GM11168 (cell line): Measurements from ENCODE around the gene ASCC1.

Experiments
- in situ Hi-C: fragments of 300-500 bp; cut with MboI; formaldehyde crosslinking; loops from one replicate; pipeline ENCODE4 v1.12.0; 2022; ENCODE audit warnings: low sequenced_read_pairs; ENCODE audit not compliant: unreplicated experiment

The ASCC1 gene

GRCh38 chr10:72075376-72076115 is 140.5 kb downstream of the ASCC1 start:
- in situ Hi-C loops: no loop called here

- in situ Hi-C loops: no loop called here
Measured at GRCh38 chr10:72074574-72075375, 141.3 kb downstream of the ASCC1 start.

- in situ Hi-C loops: no loop called here
Measured at GRCh38 chr10:72073708-72074573, 142.1 kb downstream of the ASCC1 start.

GRCh38 chr10:72072639-72073038 is 143.4 kb downstream of the ASCC1 start:
- in situ Hi-C loops: no loop called here

- in situ Hi-C loops: no loop called here
Measured at GRCh38 chr10:72072046-72072445, 144.0 kb downstream of the ASCC1 start.

- in situ Hi-C loops: no loop called here
Measured at GRCh38 chr10:72069751-72070526, 146.1 kb downstream of the ASCC1 start.

- in situ Hi-C loops: no loop called here
Measured at GRCh38 chr10:72068901-72069446, 147.1 kb downstream of the ASCC1 start.

- in situ Hi-C loops: no loop called here
Measured at GRCh38 chr10:72068126-72068765, 147.8 kb downstream of the ASCC1 start.

- in situ Hi-C loops: no loop called here
Measured at GRCh38 chr10:72067463-72068125, 148.5 kb downstream of the ASCC1 start.

- in situ Hi-C loops: no loop called here
Measured at GRCh38 chr10:72066318-72067284, 149.5 kb downstream of the ASCC1 start.

GRCh38 chr10:72065439-72066025 is 150.5 kb downstream of the ASCC1 start:
- in situ Hi-C loops: no loop called here

- in situ Hi-C loops: no loop called here
Measured at GRCh38 chr10:72063703-72064391, 152.2 kb downstream of the ASCC1 start.

- in situ Hi-C loops: no loop called here
Measured at GRCh38 chr10:72062832-72063702, 153.0 kb downstream of the ASCC1 start.

- in situ Hi-C loops: no loop called here
Measured at GRCh38 chr10:72062382-72062781, 153.7 kb downstream of the ASCC1 start.

GRCh38 chr10:72061930-72062329 is 154.1 kb downstream of the ASCC1 start:
- in situ Hi-C loops: no loop called here

- in situ Hi-C loops: no loop called here
Measured at GRCh38 chr10:72061491-72061890, 154.6 kb downstream of the ASCC1 start.
